ENCODE results near the gene OR52N5. TPM values are rescaled to one million over a fixed set of nuclear protein-coding genes. Genes with fewer than 3 reads are reported as not detected.

OR52N5 gene
- not detected in 2 replicates for total RNA-seq

- no peak for DNase-seq (ENCODE audit: low read depth, low spot score)
Measured at GRCh38 chr11:5783255-5783654, at the start of gene OR52N5. OR52N5 (minus strand) TSS chr11:5783355; CDS start chr11:5778634, 4,721 bp downstream.

GRCh38 chr11:5831196-5831829 lies 48.2 kb upstream of the OR52N5 start:
- DNase-seq (ENCODE audit: low read depth, low spot score) = no peak

GRCh38 chr11:5818245-5818886 lies 35.2 kb upstream of the OR52N5 start:
- DNase-seq (ENCODE audit: low read depth, low spot score) = no peak

- no peak for DNase-seq (ENCODE audit: low read depth, low spot score)
Measured at GRCh38 chr11:5815534-5815933, 32.4 kb upstream of the OR52N5 start.

- no peak for DNase-seq (ENCODE audit: low read depth, low spot score)
Measured at GRCh38 chr11:5809905-5810795, 27.0 kb upstream of the OR52N5 start.

- no peak for DNase-seq (ENCODE audit: low read depth, low spot score)
Measured at GRCh38 chr11:5809122-5809519, 26.0 kb upstream of the OR52N5 start.

GRCh38 chr11:5808500-5809121 lies 25.5 kb upstream of the OR52N5 start, which contains the start of gene OR52N2:
OR52N2 (plus strand) TSS chr11:5808924; CDS start chr11:5820336, 11,412 bp downstream.
- peak; percentile 24 for DNase-seq (ENCODE audit: low read depth, low spot score)

GRCh38 chr11:5807580-5807979 lies 24.4 kb upstream of the OR52N5 start:
- DNase-seq (ENCODE audit: low read depth, low spot score) = no peak

GRCh38 chr11:5803982-5804381 lies 20.8 kb upstream of the OR52N5 start:
- no peak for DNase-seq (ENCODE audit: low read depth, low spot score)

GRCh38 chr11:5796541-5796940 lies 13.4 kb upstream of the OR52N5 start:
- DNase-seq (ENCODE audit: low read depth, low spot score) = no peak

- no peak for DNase-seq (ENCODE audit: low read depth, low spot score)
Measured at GRCh38 chr11:5791165-5791564, 8.0 kb upstream of the OR52N5 start, which contains the start of gene OR52N1. OR52N1 (minus strand) TSS chr11:5791265; CDS start chr11:5788816, 2,449 bp downstream.

GRCh38 chr11:5767056-5767455 lies 16.1 kb downstream of the OR52N5 start:
- no peak for DNase-seq (ENCODE audit: low read depth, low spot score)

GRCh38 chr11:5753943-5754342 lies 29.2 kb downstream of the OR52N5 start, which contains the start of gene OR52N4:
OR52N4 (plus strand) TSS chr11:5754243; CDS start chr11:5754741, 498 bp downstream.
- DNase-seq (ENCODE audit: low read depth, low spot score) = no peak

GRCh38 chr11:5749836-5750235 lies 33.3 kb downstream of the OR52N5 start:
- DNase-seq (ENCODE audit: low read depth, low spot score) = no peak

GRCh38 chr11:5746614-5747013 lies 36.5 kb downstream of the OR52N5 start:
- no peak for DNase-seq (ENCODE audit: low read depth, low spot score)

GRCh38 chr11:5738431-5738830 lies 44.7 kb downstream of the OR52N5 start:
- no peak for DNase-seq (ENCODE audit: low read depth, low spot score)

- DNase-seq (ENCODE audit: low read depth, low spot score) = no peak
Measured at GRCh38 chr11:5737670-5738392, 45.3 kb downstream of the OR52N5 start.

- DNase-seq (ENCODE audit: low read depth, low spot score) = no peak
Measured at GRCh38 chr11:5737091-5737490, 46.1 kb downstream of the OR52N5 start.

- DNase-seq (ENCODE audit: low read depth, low spot score) = no peak
Measured at GRCh38 chr11:5736396-5736795, 46.8 kb downstream of the OR52N5 start, which contains the start of gene OR56B1. OR56B1 (plus strand) TSS chr11:5736448; CDS start chr11:5736517, 69 bp downstream.

- DNase-seq (ENCODE audit: low read depth, low spot score) = no peak
Measured at GRCh38 chr11:5727691-5728090, 55.5 kb downstream of the OR52N5 start.

GRCh38 chr11:5726351-5726750 lies 56.8 kb downstream of the OR52N5 start:
- DNase-seq (ENCODE audit: low read depth, low spot score) = no peak
